ENCODE measurements around the gene AFAP1L2.

AFAP1L2 gene

GRCh38 chr10:114404171-114405010 is at the start of gene AFAP1L2:
AFAP1L2 (minus strand) TSS chr10:114404502; CDS start chr10:114404455, 47 bp downstream.
- peak within 1 kb of the TSS; percentile 4 for H3K4me3 ChIP-seq (ENCODE audit: control insufficient read depth, low read depth, low read length)
- DNase-seq (ENCODE audit: low read depth), result no peak
- TF ChIP-seq CTCF (conservative IDR thresholded peaks at IDR 0.05; ENCODE audit: control insufficient read depth, insufficient read depth, low read depth, low read length), result no peak

GRCh38 chr10:114453576-114453975 is 49.3 kb upstream of the AFAP1L2 start:
- TF ChIP-seq CTCF (conservative IDR thresholded peaks at IDR 0.05; ENCODE audit: control insufficient read depth, insufficient read depth, low read depth, low read length), result no peak
- no peak overlapping the region for H3K4me3 ChIP-seq (ENCODE audit: control insufficient read depth, low read depth, low read length)
- DNase-seq (ENCODE audit: low read depth), result no peak

GRCh38 chr10:114448897-114449296 is 44.6 kb upstream of the AFAP1L2 start:
- H3K4me3 ChIP-seq (ENCODE audit: control insufficient read depth, low read depth, low read length), result no peak overlapping the region
- TF ChIP-seq CTCF (conservative IDR thresholded peaks at IDR 0.05; ENCODE audit: control insufficient read depth, insufficient read depth, low read depth, low read length), result no peak
- no peak for DNase-seq (ENCODE audit: low read depth)

GRCh38 chr10:114445332-114445731 is 41.0 kb upstream of the AFAP1L2 start:
- TF ChIP-seq CTCF (conservative IDR thresholded peaks at IDR 0.05; ENCODE audit: control insufficient read depth, insufficient read depth, low read depth, low read length), result no peak
- no peak overlapping the region for H3K4me3 ChIP-seq (ENCODE audit: control insufficient read depth, low read depth, low read length)
- no peak for DNase-seq (ENCODE audit: low read depth)

GRCh38 chr10:114444819-114445218 is 40.5 kb upstream of the AFAP1L2 start:
- no peak for DNase-seq (ENCODE audit: low read depth)
- no peak overlapping the region for H3K4me3 ChIP-seq (ENCODE audit: control insufficient read depth, low read depth, low read length)
- TF ChIP-seq CTCF (conservative IDR thresholded peaks at IDR 0.05; ENCODE audit: control insufficient read depth, insufficient read depth, low read depth, low read length), result no peak

- DNase-seq (ENCODE audit: low read depth), result no peak
- H3K4me3 ChIP-seq (ENCODE audit: control insufficient read depth, low read depth, low read length), result no peak overlapping the region
- no peak for TF ChIP-seq CTCF (conservative IDR thresholded peaks at IDR 0.05; ENCODE audit: control insufficient read depth, insufficient read depth, low read depth, low read length)
These were observed 37.9 kb upstream of the AFAP1L2 start for GRCh38 chr10:114442091-114442630.
